ENCODE measurements around the gene RAD50. TPM values are rescaled to one million over a fixed set of nuclear protein-coding genes. Genes with fewer than 3 reads are reported as not detected.
"Not testable (repeated sequence)": the region's sequence is repeated elsewhere in the genome, so short reads cannot be mapped to it uniquely, and the experiment has no call there.

The RAD50 gene
- total RNA-seq, 2 experiments from 2014 or later: 44.6 to 47.6 TPM

- H3K9me3 Mint-ChIP-seq: no peaks in the 10 kb centered on the region
- ChIA-PET POLR2A (interaction anchor here (0.5 kb wide), 1 partner anchor 47 kb away, joined by 3 read pairs; no protein-coding TSS in a partner anchor), CTCF (interaction anchor here (1.1 kb wide), 1 partner anchor 124 kb away, joined by 3 read pairs; the partner anchor contains the start of gene RAD50)
- H3K4me1 Mint-ChIP-seq (ENCODE audit: low read depth): peaks cover 12% of the 10 kb centered on the region
- intact Hi-C loops (cut with micrococcal nuclease): no loop called here
- H3K4me3 Mint-ChIP-seq: no peak overlapping the region
- no peak overlapping the region for H3K27ac Mint-ChIP-seq
- no peaks in the 10 kb centered on the region for H3K36me3 Mint-ChIP-seq
- DNase-seq: no peak
- H3K27me3 Mint-ChIP-seq: no peaks in the 10 kb centered on the region
Measured at GRCh38 chr5:132681476-132681831, 124.7 kb downstream of the RAD50 start.

- no peaks in the 10 kb centered on the region for H3K9me3 Mint-ChIP-seq
- no peak overlapping the region for H3K27ac Mint-ChIP-seq
- no peaks in the 10 kb centered on the region for H3K27me3 Mint-ChIP-seq
- intact Hi-C loops (cut with micrococcal nuclease): no loop called here
- no peak for DNase-seq
- H3K4me1 Mint-ChIP-seq (ENCODE audit: low read depth): peaks cover 11% of the 10 kb centered on the region
- H3K4me3 Mint-ChIP-seq: no peak overlapping the region
- CTCF ChIA-PET: interaction anchor here (1.1 kb wide), 1 partner anchor 125 kb away, joined by 3 read pairs; the partner anchor contains the start of gene RAD50
- POLR2A ChIA-PET: interaction anchor here (0.5 kb wide), 1 partner anchor 46 kb away, joined by 3 read pairs; no protein-coding TSS in a partner anchor
- no peaks in the 10 kb centered on the region for H3K36me3 Mint-ChIP-seq
Measured at GRCh38 chr5:132681983-132682382, 125.2 kb downstream of the RAD50 start.

- CTCF ChIA-PET: interaction anchor here (1.1 kb wide), 1 partner anchor 11 kb away, joined by 3 read pairs; no protein-coding TSS in a partner anchor
- Mint-ChIP-seq H3K9me3 (no peaks in the 10 kb centered on the region), H3K27me3 (no peaks in the 10 kb centered on the region), H3K4me3 (no peak overlapping the region), H3K27ac (no peak overlapping the region), H3K36me3 (peaks cover 2% of the 10 kb centered on the region), H3K4me1 (ENCODE audit: low read depth) (peaks cover 30% of the 10 kb centered on the region)
- DNase-seq: no peak
- intact Hi-C loops (cut with micrococcal nuclease): no loop called here
- POLR2A ChIA-PET: no interaction called here
Measured at GRCh38 chr5:132684491-132684890, 127.7 kb downstream of the RAD50 start.

GRCh38 chr5:132684922-132685720, 128.3 kb downstream of the RAD50 start:
- Mint-ChIP-seq H3K9me3 (no peaks in the 10 kb centered on the region), H3K27ac (no peak overlapping the region), H3K27me3 (no peaks in the 10 kb centered on the region), H3K36me3 (peaks cover 2% of the 10 kb centered on the region), H3K4me1 (ENCODE audit: low read depth) (peaks cover 31% of the 10 kb centered on the region), H3K4me3 (no peak overlapping the region)
- intact Hi-C loops (cut with micrococcal nuclease): no loop called here
- DNase-seq: peak; percentile 60
- CTCF ChIA-PET: interaction anchor here (1.1 kb wide), 1 partner anchor 12 kb away, joined by 3 read pairs; no protein-coding TSS in a partner anchor
- POLR2A ChIA-PET: no interaction called here

GRCh38 chr5:132686193-132686592, 129.4 kb downstream of the RAD50 start:
- H3K4me1 Mint-ChIP-seq (ENCODE audit: low read depth): peaks cover 31% of the 10 kb centered on the region
- H3K9me3 Mint-ChIP-seq: no peaks in the 10 kb centered on the region
- H3K27me3 Mint-ChIP-seq: no peaks in the 10 kb centered on the region
- ChIA-PET CTCF (no interaction called here), POLR2A (no interaction called here)
- H3K4me3 Mint-ChIP-seq: no peak overlapping the region
- H3K36me3 Mint-ChIP-seq: peaks cover 2% of the 10 kb centered on the region
- no peak for DNase-seq
- intact Hi-C loops (cut with micrococcal nuclease): no loop called here
- H3K27ac Mint-ChIP-seq: no peak overlapping the region

GRCh38 chr5:132687995-132688394, 131.2 kb downstream of the RAD50 start:
- no peak overlapping the region for H3K4me3 Mint-ChIP-seq
- ChIA-PET POLR2A (interaction anchor here (2.1 kb wide), 1 partner anchor 13 kb away, joined by 6 read pairs; no protein-coding TSS in a partner anchor), CTCF (interaction anchor here (0.9 kb wide), 1 partner anchor 49 kb away, joined by 3 read pairs; no protein-coding TSS in a partner anchor)
- H3K9me3 Mint-ChIP-seq: no peaks in the 10 kb centered on the region
- peak overlapping the region; percentile 56 for H3K27ac Mint-ChIP-seq
- H3K4me1 Mint-ChIP-seq (ENCODE audit: low read depth): peaks cover 36% of the 10 kb centered on the region
- H3K36me3 Mint-ChIP-seq: peaks cover 5% of the 10 kb centered on the region
- H3K27me3 Mint-ChIP-seq: no peaks in the 10 kb centered on the region
- intact Hi-C loops (cut with micrococcal nuclease): loop anchor here (1.0 to 2.0 kb wide), 5 partner anchors 14 to 48 kb away; no protein-coding TSS in a partner anchor
- DNase-seq: peak; percentile 62

GRCh38 chr5:132688536-132689339, 132.0 kb downstream of the RAD50 start:
- H3K27me3 Mint-ChIP-seq: no peaks in the 10 kb centered on the region
- peak; percentile 36 for DNase-seq
- peak overlapping the region; percentile 24 for H3K27ac Mint-ChIP-seq
- intact Hi-C loops (cut with micrococcal nuclease): loop anchor here (1.0 to 2.0 kb wide), 5 partner anchors 14 to 48 kb away; no protein-coding TSS in a partner anchor
- ChIA-PET POLR2A (interaction anchor here (2.1 kb wide), 1 partner anchor 14 kb away, joined by 6 read pairs; no protein-coding TSS in a partner anchor), CTCF (interaction anchor here (0.9 kb wide), 1 partner anchor 50 kb away, joined by 3 read pairs; no protein-coding TSS in a partner anchor)
- peaks cover 5% of the 10 kb centered on the region for H3K36me3 Mint-ChIP-seq
- H3K4me3 Mint-ChIP-seq: no peak overlapping the region
- peaks cover 36% of the 10 kb centered on the region for H3K4me1 Mint-ChIP-seq (ENCODE audit: low read depth)
- H3K9me3 Mint-ChIP-seq: no peaks in the 10 kb centered on the region

- CTCF ChIA-PET: interaction anchor here (0.9 kb wide), 1 partner anchor 14 kb away, joined by 3 read pairs; no protein-coding TSS in a partner anchor
- no peak overlapping the region for H3K27ac Mint-ChIP-seq
- no peak overlapping the region for H3K4me3 Mint-ChIP-seq
- no peaks in the 10 kb centered on the region for H3K9me3 Mint-ChIP-seq
- DNase-seq: no peak
- H3K4me1 Mint-ChIP-seq (ENCODE audit: low read depth): peaks cover 33% of the 10 kb centered on the region
- peaks cover 6% of the 10 kb centered on the region for H3K36me3 Mint-ChIP-seq
- intact Hi-C loops (cut with micrococcal nuclease): loop anchor here (2.0 kb wide), 2 partner anchors 25 to 49 kb away; no protein-coding TSS in a partner anchor
- POLR2A ChIA-PET: no interaction called here
- no peaks in the 10 kb centered on the region for H3K27me3 Mint-ChIP-seq
Measured at GRCh38 chr5:132689513-132689912, 132.7 kb downstream of the RAD50 start.

- peaks cover 27% of the 10 kb centered on the region for H3K4me1 Mint-ChIP-seq (ENCODE audit: low read depth)
- peaks cover 7% of the 10 kb centered on the region for H3K36me3 Mint-ChIP-seq
- ChIA-PET POLR2A (no interaction called here), CTCF (interaction anchor here (0.9 kb wide), 1 partner anchor 15 kb away, joined by 3 read pairs; no protein-coding TSS in a partner anchor)
- H3K4me3 Mint-ChIP-seq: no peak overlapping the region
- DNase-seq: no peak
- H3K27me3 Mint-ChIP-seq: no peaks in the 10 kb centered on the region
- H3K9me3 Mint-ChIP-seq: no peaks in the 10 kb centered on the region
- intact Hi-C loops (cut with micrococcal nuclease): no loop called here
- no peak overlapping the region for H3K27ac Mint-ChIP-seq
Measured at GRCh38 chr5:132690156-132690555, 133.4 kb downstream of the RAD50 start.

- peaks cover 25% of the 10 kb centered on the region for H3K4me1 Mint-ChIP-seq (ENCODE audit: low read depth)
- DNase-seq; H3K9me3 Mint-ChIP-seq; H3K27ac Mint-ChIP-seq; H3K36me3 Mint-ChIP-seq; H3K4me3 Mint-ChIP-seq; POLR2A ChIA-PET; intact Hi-C loops (cut with micrococcal nuclease); H3K27me3 Mint-ChIP-seq: not testable (repeated sequence)
- CTCF ChIA-PET: interaction anchor here (0.7 kb wide), 1 partner anchor 36 kb away, joined by 4 read pairs; no protein-coding TSS in a partner anchor
Measured at GRCh38 chr5:132691755-132692631, 135.2 kb downstream of the RAD50 start.

- peaks cover 7% of the 10 kb centered on the region for H3K36me3 Mint-ChIP-seq
- H3K27me3 Mint-ChIP-seq: no peaks in the 10 kb centered on the region
- no peak overlapping the region for H3K27ac Mint-ChIP-seq
- H3K9me3 Mint-ChIP-seq: no peaks in the 10 kb centered on the region
- intact Hi-C loops (cut with micrococcal nuclease): no loop called here
- peaks cover 25% of the 10 kb centered on the region for H3K4me1 Mint-ChIP-seq (ENCODE audit: low read depth)
- CTCF ChIA-PET: no interaction called here
- DNase-seq: no peak
- no peak overlapping the region for H3K4me3 Mint-ChIP-seq
- POLR2A ChIA-PET: no interaction called here
Measured at GRCh38 chr5:132692632-132692967, 135.8 kb downstream of the RAD50 start.

Data from activated CD4-positive, alpha-beta memory T cell treated with anti-CD3 and anti-CD28 coated beads for 36 hours (primary cell).